Measurements from ENCODE around the gene ZNF700. TPM values are rescaled to one million over a fixed set of nuclear protein-coding genes. Genes with fewer than 3 reads are reported as not detected.

Gene ZNF700
- total and polyA plus RNA-seq, 4 donors, result 3.8 to 19.2 (median 12.7) TPM

DNA sequence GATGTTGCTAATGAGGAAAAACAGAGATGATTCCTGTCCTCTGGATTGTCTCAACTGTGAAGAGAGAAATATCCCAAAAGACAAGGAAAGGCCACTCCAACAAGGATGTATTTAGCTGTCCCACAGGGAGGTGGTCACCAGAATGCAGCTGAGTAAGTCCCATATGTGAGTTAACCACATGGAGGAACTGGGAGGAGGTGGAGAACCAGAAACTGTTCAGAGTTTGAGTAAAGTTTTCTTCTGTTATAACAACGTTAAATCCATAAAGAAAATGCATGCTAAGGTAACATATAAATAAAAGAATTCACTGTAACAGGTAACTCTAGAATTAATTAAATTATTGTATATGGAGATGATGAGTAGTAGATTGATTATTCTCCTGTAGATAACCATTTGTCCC is 45.3 kb downstream of the ZNF700 start:
- whole genome bisulfite sequencing, 2 donors, result 83 to 86% methylated on average over 1 of the region's 1 CpG
- Histone ChIP-seq H3K4me1 (ENCODE audit: control insufficient read depth in 1 of 2, insufficient read depth in 2 of 2, low read length in 2 of 2) (no peaks in the 10 kb centered on the region), H3K4me3 (ENCODE audit: low read length in 2 of 2) (no peak overlapping the region), H3K36me3 (ENCODE audit: control insufficient read depth in 1 of 2, insufficient read depth in 2 of 2, low read length in 1 of 2) (peaks cover 0 to 3% of the 10 kb centered on the region in 2 donors), H3K27ac (ENCODE audit: low read depth in 1 of 2, low read length in 2 of 2) (no peak overlapping the region), H3K27me3 (ENCODE audit: control insufficient read depth in 1 of 2, insufficient read depth in 2 of 2, low read length in 1 of 2) (no peaks in the 10 kb centered on the region), H3K9me3 (ENCODE audit: control insufficient read depth, low read length) (no peaks in the 10 kb centered on the region)
- DNase-seq (no peak), ATAC-seq (ENCODE audit: low FRiP score) (no peak)
- intact Hi-C loops (cut with DNase I), result no loop called here

GRCh38 chr19:11971041-11971440 is 46.1 kb downstream of the ZNF700 start:
- WGBS, 2 donors, result 94 to 96% methylated on average over 2 of the region's 2 CpGs
- Histone ChIP-seq H3K27ac (ENCODE audit: low read depth in 1 of 2, low read length in 2 of 2) (no peak overlapping the region), H3K4me1 (ENCODE audit: control insufficient read depth in 1 of 2, insufficient read depth in 2 of 2, low read length in 2 of 2) (no peaks in the 10 kb centered on the region), H3K4me3 (ENCODE audit: low read length in 2 of 2) (no peak overlapping the region), H3K27me3 (ENCODE audit: control insufficient read depth in 1 of 2, insufficient read depth in 2 of 2, low read length in 1 of 2) (no peaks in the 10 kb centered on the region), H3K9me3 (ENCODE audit: control insufficient read depth, low read length) (no peaks in the 10 kb centered on the region), H3K36me3 (ENCODE audit: control insufficient read depth in 1 of 2, insufficient read depth in 2 of 2, low read length in 1 of 2) (peaks cover 0 to 3% of the 10 kb centered on the region in 2 donors)
- no peak for ATAC-seq (ENCODE audit: low FRiP score)
- DNase-seq, result no peak
- intact Hi-C loops (cut with DNase I), result no loop called here

GRCh38 chr19:11973019-11973810 is 48.3 kb downstream of the ZNF700 start:
- DNase-seq (no peak), ATAC-seq (ENCODE audit: low FRiP score) (no peak)
- Histone ChIP-seq H3K4me3 (ENCODE audit: low read length in 2 of 2) (no peak overlapping the region), H3K4me1 (ENCODE audit: control insufficient read depth in 1 of 2, insufficient read depth in 2 of 2, low read length in 2 of 2) (no peaks in the 10 kb centered on the region), H3K9me3 (ENCODE audit: control insufficient read depth, low read length) (peaks cover 3% of the 10 kb centered on the region), H3K36me3 (ENCODE audit: control insufficient read depth in 1 of 2, insufficient read depth in 2 of 2, low read length in 1 of 2) (peaks cover 2 to 3% of the 10 kb centered on the region in 2 donors), H3K27me3 (ENCODE audit: control insufficient read depth in 1 of 2, insufficient read depth in 2 of 2, low read length in 1 of 2) (no peaks in the 10 kb centered on the region), H3K27ac (ENCODE audit: low read depth in 1 of 2, low read length in 2 of 2) (no peak overlapping the region)
- intact Hi-C loops (cut with DNase I), result no loop called here
- WGBS, 2 donors, result 80 to 84% methylated on average over 5 of the region's 5 CpGs

GRCh38 chr19:11978492-11979100 is 53.7 kb downstream of the ZNF700 start:
- WGBS, 2 donors, result 91% methylated on average over 9 of the region's 9 CpGs
- intact Hi-C loops (cut with DNase I), result no loop called here
- Histone ChIP-seq H3K27me3 (ENCODE audit: control insufficient read depth in 1 of 2, insufficient read depth in 2 of 2, low read length in 1 of 2) (no peaks in the 10 kb centered on the region), H3K4me3 (ENCODE audit: low read length in 2 of 2) (no peak overlapping the region), H3K36me3 (ENCODE audit: control insufficient read depth in 1 of 2, insufficient read depth in 2 of 2, low read length in 1 of 2) (peaks cover 3 to 8% of the 10 kb centered on the region in 2 donors), H3K9me3 (ENCODE audit: control insufficient read depth, low read length) (peaks cover 15% of the 10 kb centered on the region), H3K27ac (ENCODE audit: low read depth in 1 of 2, low read length in 2 of 2) (no peak overlapping the region), H3K4me1 (ENCODE audit: control insufficient read depth in 1 of 2, insufficient read depth in 2 of 2, low read length in 2 of 2) (no peaks in the 10 kb centered on the region)
- ATAC-seq (ENCODE audit: low FRiP score), result no peak
- DNase-seq, result no peak

DNA sequence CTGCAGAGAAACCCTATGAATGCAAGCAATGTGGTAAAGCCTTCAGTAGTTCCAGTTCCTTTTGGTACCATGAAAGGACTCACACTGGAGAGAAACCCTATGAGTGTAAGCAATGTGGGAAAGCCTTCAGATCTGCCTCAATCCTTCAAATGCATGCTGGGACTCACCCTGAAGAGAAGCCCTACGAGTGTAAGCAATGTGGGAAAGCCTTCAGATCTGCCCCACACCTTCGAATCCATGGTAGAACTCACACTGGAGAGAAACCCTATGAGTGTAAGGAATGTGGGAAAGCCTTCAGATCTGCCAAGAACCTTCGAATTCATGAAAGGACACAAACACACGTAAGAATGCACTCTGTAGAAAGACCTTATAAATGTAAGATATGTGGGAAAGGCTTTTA is 54.6 kb downstream of the ZNF700 start:
- H3K9me3 ChIP-seq (ENCODE audit: control insufficient read depth, low read length), result peaks cover 15% of the 10 kb centered on the region
- no peaks in the 10 kb centered on the region for H3K27me3 ChIP-seq (ENCODE audit: control insufficient read depth in 1 of 2, insufficient read depth in 2 of 2, low read length in 1 of 2)
- H3K4me1 ChIP-seq (ENCODE audit: control insufficient read depth in 1 of 2, insufficient read depth in 2 of 2, low read length in 2 of 2), result no peaks in the 10 kb centered on the region
- 92 to 94% methylated on average over 4 of the region's 4 CpGs for WGBS, 2 donors
- no peak overlapping the region for H3K4me3 ChIP-seq (ENCODE audit: low read length in 2 of 2)
- intact Hi-C loops (cut with DNase I), result no loop called here
- no peak for ATAC-seq (ENCODE audit: low FRiP score)
- H3K27ac ChIP-seq (ENCODE audit: low read depth in 1 of 2, low read length in 2 of 2), result no peak overlapping the region
- no peak for DNase-seq
- peaks cover 2 to 8% of the 10 kb centered on the region in 2 donors for H3K36me3 ChIP-seq (ENCODE audit: control insufficient read depth in 1 of 2, insufficient read depth in 2 of 2, low read length in 1 of 2)

GRCh38 chr19:11982526-11982925 is 57.6 kb downstream of the ZNF700 start:
- Histone ChIP-seq H3K27ac (ENCODE audit: low read depth in 1 of 2, low read length in 2 of 2) (no peak overlapping the region), H3K4me1 (ENCODE audit: control insufficient read depth in 1 of 2, insufficient read depth in 2 of 2, low read length in 2 of 2) (no peaks in the 10 kb centered on the region), H3K36me3 (ENCODE audit: control insufficient read depth in 1 of 2, insufficient read depth in 2 of 2, low read length in 1 of 2) (peaks cover 0 to 8% of the 10 kb centered on the region in 2 donors), H3K27me3 (ENCODE audit: control insufficient read depth in 1 of 2, insufficient read depth in 2 of 2, low read length in 1 of 2) (no peaks in the 10 kb centered on the region), H3K4me3 (ENCODE audit: low read length in 2 of 2) (no peak overlapping the region), H3K9me3 (ENCODE audit: control insufficient read depth, low read length) (peaks cover 13% of the 10 kb centered on the region)
- ATAC-seq (ENCODE audit: low FRiP score) (no peak), DNase-seq (no peak)
- WGBS, 2 donors, result 76 to 80% methylated on average over 4 of the region's 4 CpGs
- intact Hi-C loops (cut with DNase I), result no loop called here

GRCh38 chr19:11984986-11985385 is 60.1 kb downstream of the ZNF700 start:
- no peaks in the 10 kb centered on the region for H3K36me3 ChIP-seq (ENCODE audit: control insufficient read depth in 1 of 2, insufficient read depth in 2 of 2, low read length in 1 of 2)
- no peak overlapping the region for H3K4me3 ChIP-seq (ENCODE audit: low read length in 2 of 2)
- 27 to 31% methylated on average over 5 of the region's 5 CpGs for WGBS, 2 donors
- H3K9me3 ChIP-seq (ENCODE audit: control insufficient read depth, low read length), result peaks cover 7% of the 10 kb centered on the region
- intact Hi-C loops (cut with DNase I), result loop anchor here (5.0 kb wide), 2 partner anchors 103 to 188 kb away; partner anchors contain the start of gene ZNF491 (in 1 of the 2)
- DNase-seq, result no peak
- H3K27me3 ChIP-seq (ENCODE audit: control insufficient read depth in 1 of 2, insufficient read depth in 2 of 2, low read length in 1 of 2), result no peaks in the 10 kb centered on the region
- H3K4me1 ChIP-seq (ENCODE audit: control insufficient read depth in 1 of 2, insufficient read depth in 2 of 2, low read length in 2 of 2), result no peaks in the 10 kb centered on the region
- no peak overlapping the region for H3K27ac ChIP-seq (ENCODE audit: low read depth in 1 of 2, low read length in 2 of 2)
- ATAC-seq (ENCODE audit: low FRiP score), result no peak

- Histone ChIP-seq H3K4me1 (ENCODE audit: control insufficient read depth in 1 of 2, insufficient read depth in 2 of 2, low read length in 2 of 2) (no peaks in the 10 kb centered on the region), H3K36me3 (ENCODE audit: control insufficient read depth in 1 of 2, insufficient read depth in 2 of 2, low read length in 1 of 2) (no peaks in the 10 kb centered on the region), H3K27ac (ENCODE audit: low read depth in 1 of 2, low read length in 2 of 2) (no peak overlapping the region), H3K9me3 (ENCODE audit: control insufficient read depth, low read length) (peaks cover 1% of the 10 kb centered on the region), H3K4me3 (ENCODE audit: low read length in 2 of 2) (no peak overlapping the region), H3K27me3 (ENCODE audit: control insufficient read depth in 1 of 2, insufficient read depth in 2 of 2, low read length in 1 of 2) (no peaks in the 10 kb centered on the region)
- ATAC-seq (ENCODE audit: low FRiP score) (no peak), DNase-seq (no peak)
- WGBS, 2 donors, result 94 to 95% methylated on average over 17 of the region's 17 CpGs
- intact Hi-C loops (cut with DNase I), result loop anchor here (1.0 to 5.0 kb wide), 4 partner anchors 22 to 189 kb away; partner anchors contain the start of gene ZNF491 (in 2 of the 2)
Observed at GRCh38 chr19:11986754-11987153, 61.8 kb downstream of the ZNF700 start.
